Endothelial cell (in vitro differentiated cells): ENCODE measurements around the gene PGRMC2. TPM values are rescaled to one million over a fixed set of nuclear protein-coding genes. Genes with fewer than 3 reads are reported as not detected.

Experiments used
- DNase-seq: peaks from one replicate; pipeline ENCODE4 v3.0.0; 2021; ENCODE audit warnings: low spot score
- H3K27ac Mint-ChIP-seq: one replicate; pipeline ENCODE4 v1.8.0; 2021; ENCODE audit warnings: mixed read lengths, inconsistent platforms; ENCODE audit not compliant: unreplicated experiment
- H3K27me3 Mint-ChIP-seq: one replicate; pipeline ENCODE4 v1.8.0; 2021; ENCODE audit warnings: mild to moderate bottlenecking, moderate library complexity, mixed read lengths, inconsistent platforms; ENCODE audit not compliant: unreplicated experiment
- H3K36me3 Mint-ChIP-seq: one replicate; pipeline ENCODE4 v1.8.0; 2021; ENCODE audit warnings: mild to moderate bottlenecking, low read depth, mixed read lengths, inconsistent platforms; ENCODE audit not compliant: unreplicated experiment
- H3K4me1 Mint-ChIP-seq: one replicate; pipeline ENCODE4 v1.8.0; 2021; ENCODE audit warnings: mild to moderate bottlenecking, mixed read lengths, inconsistent platforms; ENCODE audit not compliant: unreplicated experiment
- H3K4me3 Mint-ChIP-seq: one replicate; pipeline ENCODE4 v1.8.0; 2021; ENCODE audit warnings: mild to moderate bottlenecking, mixed read lengths, inconsistent platforms; ENCODE audit not compliant: unreplicated experiment
- H3K9me3 Mint-ChIP-seq: one replicate; pipeline ENCODE4 v1.8.0; 2021; ENCODE audit warnings: mixed read lengths, inconsistent platforms; ENCODE audit not compliant: unreplicated experiment
- CTCF ChIP-seq: fragments of 200-600 bp; sonication (generic); IDR thresholded peaks from one replicate; pipeline ENCODE4 v1.5.0; 2021; ENCODE audit warnings: antibody characterized with exemption; ENCODE audit not compliant: unreplicated experiment
- total RNA-seq: library from RNA; stranded (reverse); fragmentation: NEBNext Ultra II Directional; extraction: Animal tissue kit (Norgen Biotek cat#: 25700); gene quantifications from one replicate; pipeline ENCODE4 v1.2.1, GENCODE V29; 2021; ENCODE audit not compliant: unreplicated experiment

The PGRMC2 gene
- total RNA-seq, 1 donor from 2014 or later, result 37.4 TPM

GRCh38 chr4:128288689-128289106 is 1.1 kb upstream of the PGRMC2 start:
- Mint-ChIP-seq H3K4me3 (peak overlapping the region; percentile 94), H3K27ac (peak overlapping the region; percentile 89), H3K36me3 (peaks cover 6% of the 10 kb centered on the region), H3K9me3 (no peaks in the 10 kb centered on the region), H3K4me1 (peaks cover 25% of the 10 kb centered on the region), H3K27me3 (peaks cover 12% of the 10 kb centered on the region)
- no peak for TF ChIP-seq CTCF
- DNase-seq, result peak; percentile 10

DNA sequence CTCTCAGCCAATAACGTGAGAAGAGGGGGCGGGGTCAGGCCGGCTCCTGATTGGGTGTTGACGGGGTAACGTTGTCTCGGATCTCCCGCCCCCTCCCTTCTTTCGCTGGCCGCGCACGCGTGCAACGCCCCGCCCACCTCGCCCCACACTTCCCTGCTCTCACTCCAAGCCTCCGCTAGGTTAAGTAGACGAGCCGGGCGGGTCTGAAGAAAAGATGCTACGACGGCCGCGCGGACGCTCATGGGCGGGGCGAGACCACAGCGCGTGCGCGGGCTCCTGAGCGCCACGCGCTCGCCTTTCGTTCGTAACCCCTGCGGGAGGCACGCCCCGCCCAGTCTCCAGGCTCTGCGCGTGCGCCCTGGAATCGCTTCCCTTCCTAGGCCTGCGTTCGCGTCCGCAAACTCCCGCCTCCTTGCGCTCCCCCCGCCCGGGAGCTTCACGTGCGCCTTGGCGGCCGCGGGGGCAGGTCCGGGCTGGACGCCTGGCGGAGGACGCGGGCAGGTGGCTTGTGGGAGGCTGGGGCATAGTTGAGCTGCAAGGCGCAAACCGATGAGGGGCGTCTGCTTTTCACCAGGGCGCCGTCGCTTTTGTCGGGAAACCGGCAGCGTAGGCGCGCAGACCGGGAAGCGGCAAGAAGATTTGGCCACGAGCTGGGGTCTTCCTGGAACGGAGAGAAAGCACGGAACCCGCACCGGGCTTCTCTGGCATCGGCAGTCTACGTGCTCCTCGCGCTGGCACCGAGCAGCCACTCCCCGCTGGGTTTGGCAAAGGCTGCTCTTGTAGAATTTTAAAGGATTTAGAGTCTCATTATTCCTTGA is 467 bp upstream of the PGRMC2 start:
- H3K9me3 Mint-ChIP-seq, result no peaks in the 10 kb centered on the region
- peak; percentile 98 for DNase-seq
- peaks cover 12% of the 10 kb centered on the region for H3K27me3 Mint-ChIP-seq
- peaks cover 6% of the 10 kb centered on the region for H3K36me3 Mint-ChIP-seq
- peak overlapping the region; percentile 94 for H3K4me3 Mint-ChIP-seq
- TF ChIP-seq CTCF, result no peak
- peaks cover 25% of the 10 kb centered on the region for H3K4me1 Mint-ChIP-seq
- peak overlapping the region; percentile 89 for H3K27ac Mint-ChIP-seq

GRCh38 chr4:128286474-128287058 is 1.0 kb downstream of the PGRMC2 start:
- Mint-ChIP-seq H3K36me3 (peaks cover 6% of the 10 kb centered on the region), H3K27ac (peak overlapping the region; percentile 79), H3K4me1 (peaks cover 25% of the 10 kb centered on the region), H3K27me3 (peaks cover 12% of the 10 kb centered on the region), H3K9me3 (no peaks in the 10 kb centered on the region), H3K4me3 (peak overlapping the region; percentile 94)
- no peak for TF ChIP-seq CTCF
- no peak for DNase-seq

DNA sequence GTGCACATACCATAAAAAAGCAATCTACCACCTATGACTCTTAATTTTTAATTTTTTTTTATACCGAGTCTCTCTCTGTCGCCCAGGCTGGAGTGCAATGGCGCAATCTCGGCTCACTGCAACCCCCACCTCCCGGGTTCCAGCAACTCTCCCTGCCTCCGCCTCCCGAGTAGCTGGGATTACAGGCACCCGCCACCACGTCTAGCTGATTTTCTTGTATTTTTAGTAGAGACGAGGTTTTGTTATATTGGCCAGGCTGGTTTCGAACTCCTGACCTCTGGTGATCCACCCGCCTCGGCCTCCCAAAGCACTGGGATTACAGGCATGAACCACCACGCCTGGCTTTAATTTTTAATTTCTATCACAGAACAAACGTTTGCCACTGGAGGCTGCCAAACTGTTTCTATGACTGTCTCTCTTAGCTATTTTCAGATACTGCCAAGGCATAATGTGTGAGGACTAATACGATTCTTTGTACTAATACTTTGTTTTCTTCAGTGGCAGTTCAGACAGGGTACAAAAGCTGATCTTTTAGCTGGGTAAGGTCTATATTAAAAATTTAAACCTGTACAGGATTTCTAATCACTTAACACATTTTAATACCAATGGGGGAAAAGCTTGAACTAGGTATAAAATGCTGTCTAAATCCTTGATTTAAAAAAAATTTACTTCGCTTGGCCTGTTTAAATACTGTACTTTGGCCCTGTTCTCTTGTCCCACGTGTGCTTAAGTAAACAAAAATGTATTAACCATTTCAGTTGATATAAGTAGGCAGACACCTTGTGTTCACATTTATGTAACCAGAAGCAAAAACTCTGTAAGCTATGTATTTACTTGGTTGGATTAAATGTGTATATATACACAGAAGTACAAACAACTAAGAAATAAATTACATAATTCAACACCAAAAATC is 2.3 kb downstream of the PGRMC2 start:
- Mint-ChIP-seq H3K27ac (no peak overlapping the region), H3K27me3 (peaks cover 9% of the 10 kb centered on the region), H3K9me3 (no peaks in the 10 kb centered on the region), H3K4me1 (peaks cover 25% of the 10 kb centered on the region), H3K36me3 (peaks cover 6% of the 10 kb centered on the region), H3K4me3 (peak overlapping the region; percentile 94)
- no peak for DNase-seq
- TF ChIP-seq CTCF, result no peak
